Peyer's patch (tissue), 4 donors: ENCODE measurements around the gene TRMT1L.

Source experiments
- CTCF ChIP-seq, 6 experiments: fragments of 450-650 bp in 4 of 6; fragments of 200-600 bp in 2 of 6; sonication (generic) in 1 of 6; IDR thresholded peaks; one replicate each; pipeline ENCODE4 v1.5.1; 2017 to 2019; ENCODE audit warnings: antibody characterized with exemption in 6 of 6, mild to moderate bottlenecking in 3 of 6, moderate library complexity in 1 of 6
- POLR2A ChIP-seq, 2 donors: fragments of 450-650 bp; IDR thresholded peaks; one replicate each; pipeline ENCODE4 v1.5.1; 2017; ENCODE audit warnings: antibody characterized with exemption in 2 of 2, mild to moderate bottlenecking in 2 of 2, moderate library complexity in 2 of 2

GRCh38 chr1:185166106-185166505, 9.4 kb upstream of the TRMT1L start:
- no peak for TF ChIP-seq POLR2A (IDR thresholded peaks at IDR 0.05)
- TF ChIP-seq CTCF (IDR thresholded peaks at IDR 0.05), result no peak
